PC-3 (cell line): ENCODE data around the gene SSC4D.

Experiments
- EZH2 ChIP-seq: fragments of 300-600 bp; sonication (generic); IDR thresholded peaks from one replicate; pipeline ENCODE4 v1.6.1; 2017; ENCODE audit warnings: antibody characterized with exemption, mild to moderate bottlenecking, low read length; ENCODE audit not compliant: unreplicated experiment
- EZH2phosphoT487 ChIP-seq: fragments of 300-600 bp; sonication (generic); IDR thresholded peaks from 2 replicates; pipeline ENCODE4 v1.6.1; 2018; ENCODE audit warnings: mild to moderate bottlenecking, antibody characterized with exemption, low read length, borderline replicate concordance
- TF ChIP-seq, protein P1 (sequence below): fragments of 300-600 bp; sonication (generic); conservative IDR thresholded peaks from 2 replicates; pipeline ENCODE4 v1.5.1; 2017; ENCODE audit warnings: antibody characterized with exemption, low read depth, mild to moderate bottlenecking, low read length

GRCh38 chr7:76392531-76393115, 16.9 kb downstream of the SSC4D start:
- TF ChIP-seq, protein P1, sequence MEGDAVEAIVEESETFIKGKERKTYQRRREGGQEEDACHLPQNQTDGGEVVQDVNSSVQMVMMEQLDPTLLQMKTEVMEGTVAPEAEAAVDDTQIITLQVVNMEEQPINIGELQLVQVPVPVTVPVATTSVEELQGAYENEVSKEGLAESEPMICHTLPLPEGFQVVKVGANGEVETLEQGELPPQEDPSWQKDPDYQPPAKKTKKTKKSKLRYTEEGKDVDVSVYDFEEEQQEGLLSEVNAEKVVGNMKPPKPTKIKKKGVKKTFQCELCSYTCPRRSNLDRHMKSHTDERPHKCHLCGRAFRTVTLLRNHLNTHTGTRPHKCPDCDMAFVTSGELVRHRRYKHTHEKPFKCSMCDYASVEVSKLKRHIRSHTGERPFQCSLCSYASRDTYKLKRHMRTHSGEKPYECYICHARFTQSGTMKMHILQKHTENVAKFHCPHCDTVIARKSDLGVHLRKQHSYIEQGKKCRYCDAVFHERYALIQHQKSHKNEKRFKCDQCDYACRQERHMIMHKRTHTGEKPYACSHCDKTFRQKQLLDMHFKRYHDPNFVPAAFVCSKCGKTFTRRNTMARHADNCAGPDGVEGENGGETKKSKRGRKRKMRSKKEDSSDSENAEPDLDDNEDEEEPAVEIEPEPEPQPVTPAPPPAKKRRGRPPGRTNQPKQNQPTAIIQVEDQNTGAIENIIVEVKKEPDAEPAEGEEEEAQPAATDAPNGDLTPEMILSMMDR: no peak
- TF ChIP-seq EZH2: no peak
- TF ChIP-seq EZH2phosphoT487: no peak
